Keratinocyte (primary cell): Measurements from ENCODE around the gene RALGAPA2. TPM values are rescaled to one million over a fixed set of nuclear protein-coding genes. Genes with fewer than 3 reads are reported as not detected.

Experiments used
- DNase-seq: peaks from one replicate; pipeline ENCODE4 v3.0.0-alpha.2; 2011; ENCODE audit warnings: low read depth, missing footprints, low spot score
- FAIRE-seq: peaks from 2 replicates; lab custom pipeline; 2011; peaks lifted over from hg19 to GRCh38; lab: Jason Lieb, UNC
- H2AFZ ChIP-seq: 2 replicates; pipeline ENCODE4 v1.6.0; 2012; ENCODE audit warnings: low read length, control low read depth, inconsistent platforms; ENCODE audit not compliant: control insufficient read depth
- H3K27ac ChIP-seq: 2 replicates; pipeline ENCODE4 v1.5.1; 2011; ENCODE audit warnings: low read length; ENCODE audit not compliant: control insufficient read depth, insufficient read depth
- H3K27me3 ChIP-seq: 3 replicates; pipeline ENCODE4 v1.6.0; 2011; ENCODE audit warnings: low read length; ENCODE audit not compliant: control insufficient read depth, insufficient read depth; ENCODE audit errors: extremely low read depth
- H3K36me3 ChIP-seq, 2 experiments: 2 replicates in 1 of 2; 3 replicates in 1 of 2; pipeline ENCODE4 v1.5.1; 2011; ENCODE audit warnings: low read length in 2 of 2, mild to moderate bottlenecking in 1 of 2; ENCODE audit not compliant: control insufficient read depth in 2 of 2, insufficient read depth in 2 of 2; ENCODE audit errors: extremely low read depth in 1 of 2
- H3K4me1 ChIP-seq: 3 replicates; pipeline ENCODE4 v1.5.1; 2011; ENCODE audit warnings: low read length; ENCODE audit not compliant: control insufficient read depth, insufficient read depth; ENCODE audit errors: extremely low read depth
- H3K4me2 ChIP-seq: 3 replicates; pipeline ENCODE4 v1.6.0; 2011; ENCODE audit warnings: low read depth, low read length; ENCODE audit not compliant: control insufficient read depth, insufficient read depth; ENCODE audit errors: extremely low read depth
- H3K4me3 ChIP-seq, 3 experiments: fragments of 200-600 bp in 1 of 3; sonication (generic) in 1 of 3; 2 replicates in 2 of 3; 3 replicates in 1 of 3; pipeline ENCODE4 v1.5.1; 2011 to 2016; ENCODE audit warnings: low read length in 3 of 3, mild to moderate bottlenecking in 3 of 3, control low read depth in 2 of 3, inconsistent platforms in 1 of 3, low read depth in 1 of 3, mixed read lengths in 1 of 3, mixed run types in 1 of 3, moderate library complexity in 1 of 3; ENCODE audit not compliant: control insufficient read depth in 2 of 3, insufficient read depth in 2 of 3; ENCODE audit errors: extremely low read depth in 1 of 3
- H3K79me2 ChIP-seq: 2 replicates; pipeline ENCODE4 v1.6.0; 2012; ENCODE audit warnings: low read length; ENCODE audit not compliant: control insufficient read depth, insufficient read depth
- H3K9ac ChIP-seq: 3 replicates; pipeline ENCODE4 v1.6.0; 2011; ENCODE audit warnings: low read length; ENCODE audit not compliant: control insufficient read depth, insufficient read depth; ENCODE audit errors: extremely low read depth
- H3K9me1 ChIP-seq: 3 replicates; pipeline ENCODE4 v1.6.0; 2011; ENCODE audit warnings: low read length; ENCODE audit not compliant: control insufficient read depth, insufficient read depth; ENCODE audit errors: extremely low read depth
- H3K9me3 ChIP-seq: 2 replicates; pipeline ENCODE4 v1.5.1; 2012; ENCODE audit warnings: low read depth, low read length; ENCODE audit not compliant: control insufficient read depth
- H4K20me1 ChIP-seq: 3 replicates; pipeline ENCODE4 v1.6.0; 2011; ENCODE audit warnings: low read length; ENCODE audit not compliant: control insufficient read depth, insufficient read depth; ENCODE audit errors: extremely low read depth
- CTCF ChIP-seq, 3 experiments: IDR thresholded peaks in 1 of 3; conservative IDR thresholded peaks in 1 of 3; optimal IDR thresholded peaks in 1 of 3; 2 replicates in 2 of 3; 3 replicates in 1 of 3; pipeline versions ENCODE3 to v1.5.1; 2011; ENCODE audit warnings: low read length in 3 of 3, mild to moderate bottlenecking in 3 of 3, moderate library complexity in 2 of 3, control low read depth in 1 of 3, inconsistent platforms in 1 of 3; ENCODE audit not compliant: insufficient read depth in 2 of 3; ENCODE audit errors: extremely low read depth in 1 of 3
- EZH2 ChIP-seq: IDR thresholded peaks from one replicate; pipeline ENCODE4 v1.6.1; 2012; ENCODE audit warnings: inconsistent platforms, mild to moderate bottlenecking, low read length, moderate library complexity
- dilution Hi-C: fragments of 300-500 bp; cut with MboI; formaldehyde crosslinking; loops from one replicate; pipeline ENCODE4 v1.7.0; 2020; ENCODE audit warnings: low sequenced_read_pairs; ENCODE audit not compliant: extremely low pct_ligation_motif_present
- polyA plus RNA-seq, 5 experiments: library from polyadenylated mRNA; depleted of rRNA in 3 of 5; stranded (reverse) in 3 of 5; stranded (forward) in 1 of 5; unstranded in 1 of 5; fragments of >200 nt; gene quantifications; 1 replicate in 1 of 5; 2 replicates in 3 of 5; 3 replicates in 1 of 5; pipeline versions ENCODE4 v1.2.1 to v1.2.3, GENCODE V29; 2011 to 2012; ENCODE audit warnings: missing spikeins in 2 of 5, low read depth in 1 of 5, low replicate concordance in 1 of 5
- small RNA-seq, 3 experiments: library from RNA; depleted of rRNA; stranded (forward); fragments of <200 nt; gene quantifications; one replicate each; pipeline ENCODE3, GENCODE V24; 2012; ENCODE audit warnings: low read depth in 3 of 3, low replicate concordance in 1 of 3; ENCODE audit not compliant: insufficient read length in 3 of 3

Gene RALGAPA2
- polyA plus RNA-seq, 1 donor (not counting 4 experiments of a cell fraction or from before 2014, with no cell fraction given): 3.2 TPM

GRCh38 chr20:20343932-20344331 is 368.5 kb downstream of the RALGAPA2 start:
- FAIRE-seq (no peak), DNase-seq (no peak)
- no peaks in the 10 kb centered on the region for H3K27me3 ChIP-seq
- H3K79me2 ChIP-seq: no peaks in the 10 kb centered on the region
- no peak overlapping the region for H3K27ac ChIP-seq
- dilution Hi-C loops: no loop called here
- H3K4me2 ChIP-seq: no peak overlapping the region
- no peaks in the 10 kb centered on the region for H3K36me3 ChIP-seq
- H3K9ac ChIP-seq: no peak overlapping the region
- no peak for TF ChIP-seq CTCF (optimal IDR thresholded peaks at IDR 0.05 in 1 of 3, IDR thresholded peaks at IDR 0.05 in 1 of 3, conservative IDR thresholded peaks at IDR 0.05 in 1 of 3; ENCODE audit: extremely low read depth in 1 of 3, insufficient read depth in 2 of 3, low read length in 3 of 3)
- no peak for TF ChIP-seq EZH2
- no peaks in the 10 kb centered on the region for H3K9me1 ChIP-seq
- H3K4me1 ChIP-seq: no peaks in the 10 kb centered on the region
- no peaks in the 10 kb centered on the region for H4K20me1 ChIP-seq
- no peak overlapping the region for H2AFZ ChIP-seq
- H3K4me3 ChIP-seq: no peak overlapping the region
- H3K9me3 ChIP-seq: no peaks in the 10 kb centered on the region

Small RNA genes lying within 50 kb of the gene (small RNA-seq; reads per million reads assigned to genes)
- gene EIF4E2P1 (0 reads per million in 3 experiments), gene RN7SL607P (0 reads per million in 3 experiments)
